HepG2 (cell line): ENCODE measurements around the gene NCOA7. TPM values are rescaled to one million over a fixed set of nuclear protein-coding genes. Genes with fewer than 3 reads are reported as not detected.
A peak's percentile ranks its signal among the peaks of the same experiment; 100 is the strongest.

ENCODE experiments used
- CCAR2 ChIP-seq: fragments of 200-400 bp; formaldehyde crosslinking; optimal IDR thresholded peaks from 2 replicates; pipeline ENCODE3; 2018; ENCODE audit warnings: low read depth, mild to moderate bottlenecking, low read length, moderate library complexity
- KDM2A ChIP-seq: sonication (generic); formaldehyde crosslinking; IDR thresholded peaks from 2 replicates; pipeline ENCODE4 v1.4.0; 2020; ENCODE audit warnings: low read depth, missing genetic modification reagents, borderline replicate concordance
- KLF9 ChIP-seq: IDR thresholded peaks from 2 replicates; pipeline ENCODE4 v1.6.1; 2016; ENCODE audit warnings: low read depth
- PCBP2 ChIP-seq: fragments of 200-400 bp; formaldehyde crosslinking; optimal IDR thresholded peaks from 2 replicates; pipeline ENCODE3; 2018; ENCODE audit warnings: low read length, low read depth; ENCODE audit not compliant: poor library complexity, severe bottlenecking
- ZBTB42 ChIP-seq: sonication (generic); formaldehyde crosslinking; IDR thresholded peaks from 2 replicates; pipeline ENCODE4 v1.5.0; 2020; ENCODE audit warnings: mild to moderate bottlenecking, missing genetic modification reagents
- ZFP90 ChIP-seq: sonication (generic); formaldehyde crosslinking; IDR thresholded peaks from 2 replicates; pipeline ENCODE4 v1.8.0; 2022; ENCODE audit warnings: missing genetic modification reagents, mild to moderate bottlenecking, inconsistent platforms, borderline replicate concordance
- ZNF143 ChIP-seq: sonication (generic); formaldehyde crosslinking; IDR thresholded peaks from 2 replicates; pipeline ENCODE4 v1.4.0; 2020; ENCODE audit warnings: missing genetic modification reagents
- ZNF180 ChIP-seq: sonication (generic); formaldehyde crosslinking; IDR thresholded peaks from 2 replicates; pipeline ENCODE4 v1.4.0; 2020; ENCODE audit warnings: low read depth, missing genetic modification reagents, borderline replicate concordance
- ZNF333 ChIP-seq: sonication (generic); formaldehyde crosslinking; IDR thresholded peaks from 2 replicates; pipeline ENCODE4 v1.4.0; 2020; ENCODE audit warnings: mild to moderate bottlenecking, missing genetic modification reagents, borderline replicate concordance
- polyA plus RNA-seq, 8 experiments: library from polyadenylated mRNA; depleted of rRNA in 3 of 8; stranded (reverse) in 7 of 8; unstranded in 1 of 8; fragments of >200 nt; fragmentation: Illumina TruSeq in 4 of 8; extraction: Trizol in 4 of 8; gene quantifications; 2 replicates each; pipeline versions ENCODE4 v1.2.1 to v1.2.3, GENCODE V29; 2011 to 2016; ENCODE audit warnings: low read depth in 4 of 8, missing spikeins in 1 of 8, mixed read lengths in 1 of 8; ENCODE audit not compliant: insufficient read depth in 1 of 8
- total RNA-seq, 5 experiments: library from RNA; depleted of rRNA; stranded (reverse); fragments of >200 nt; fragmentation: Illumina TruSeq; extraction: Trizol; gene quantifications; 2 replicates each; pipeline ENCODE4 v1.2.3, GENCODE V29; 2016; ENCODE audit warnings: low read depth in 1 of 5
- TF ChIP-seq, protein P1 (sequence below): sonication (generic); formaldehyde crosslinking; IDR thresholded peaks from 2 replicates; pipeline ENCODE4 v1.4.0; 2020; ENCODE audit warnings: missing genetic modification reagents
- TF ChIP-seq, protein P2 (sequence below): sonication (generic); formaldehyde crosslinking; IDR thresholded peaks from 2 replicates; pipeline ENCODE4 v1.4.0; 2020; ENCODE audit warnings: missing genetic modification reagents
- TF ChIP-seq, protein P3 (sequence below): sonication (generic); formaldehyde crosslinking; IDR thresholded peaks from 2 replicates; pipeline ENCODE4 v1.5.0; 2020; ENCODE audit warnings: mild to moderate bottlenecking, missing genetic modification reagents

The NCOA7 gene
- total and polyA plus RNA-seq, 2 of the 13 experiments (the other 11 are each of a cell fraction or from before 2014, with no cell fraction given), result 13.6 to 20.8 TPM

DNA sequence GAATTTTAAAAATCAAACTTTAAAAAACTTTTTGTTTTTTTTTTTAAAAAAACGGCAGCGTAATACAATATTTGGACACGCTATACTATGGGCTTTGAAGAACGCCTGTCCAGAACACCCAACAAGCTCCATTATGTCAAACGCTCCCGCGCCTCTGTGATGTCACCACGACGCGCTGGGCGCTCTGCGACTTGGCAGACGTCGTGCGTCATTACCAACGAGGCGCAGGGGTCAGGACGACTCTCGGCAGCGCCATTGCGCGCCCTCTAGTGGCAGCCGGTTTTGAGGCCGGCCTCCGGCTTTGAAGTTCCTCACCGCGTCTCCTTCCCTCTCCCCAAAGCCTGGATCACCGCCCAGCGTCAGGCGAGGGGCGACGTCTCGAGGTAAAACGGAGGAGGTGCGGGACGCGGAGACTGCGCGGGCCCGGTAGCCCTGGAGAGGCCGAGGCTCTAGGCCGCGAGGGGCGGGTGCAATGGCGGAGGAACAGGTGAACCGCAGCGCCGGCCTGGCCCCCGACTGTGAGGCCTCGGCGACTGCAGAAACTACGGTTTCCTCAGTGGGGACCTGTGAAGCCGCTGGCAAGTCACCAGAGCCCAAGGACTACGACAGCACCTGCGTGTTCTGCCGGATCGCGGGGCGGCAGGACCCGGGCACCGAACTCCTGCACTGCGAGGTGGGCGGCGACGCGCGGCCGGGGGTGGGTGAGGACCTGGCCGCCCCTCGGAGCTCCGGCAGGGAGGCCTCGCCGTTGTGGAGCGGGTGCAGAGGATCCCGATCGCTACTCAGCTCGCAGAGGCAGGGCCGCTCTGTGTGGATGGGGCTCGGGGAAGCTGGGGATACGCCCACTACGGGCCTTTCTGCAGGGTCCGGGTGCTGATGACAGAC is 166.0 kb downstream of the NCOA7 start, which contains the start of gene HINT3 (continued):
- TF ChIP-seq ZBTB42 (CRISPR knock-in tag) (0 out of 2 replicates have a peak, but pooled peaks have one; percentile 90), CCAR2 (no peak), PCBP2 (no peak), ZNF180 (CRISPR knock-in tag) (peak; percentile 92; the same call in 1 of the 2 replicates), KLF9 (CRISPR knock-in tag) (peak; percentile 92), KDM2A (CRISPR knock-in tag) (peak; percentile 99), ZFP90 (peak; percentile 85), ZNF333 (CRISPR knock-in tag) (peak; percentile 99), ZNF143 (CRISPR knock-in tag) (peak; percentile 50; the same call in 1 of the 2 replicates)
- TF ChIP-seq, protein P1, sequence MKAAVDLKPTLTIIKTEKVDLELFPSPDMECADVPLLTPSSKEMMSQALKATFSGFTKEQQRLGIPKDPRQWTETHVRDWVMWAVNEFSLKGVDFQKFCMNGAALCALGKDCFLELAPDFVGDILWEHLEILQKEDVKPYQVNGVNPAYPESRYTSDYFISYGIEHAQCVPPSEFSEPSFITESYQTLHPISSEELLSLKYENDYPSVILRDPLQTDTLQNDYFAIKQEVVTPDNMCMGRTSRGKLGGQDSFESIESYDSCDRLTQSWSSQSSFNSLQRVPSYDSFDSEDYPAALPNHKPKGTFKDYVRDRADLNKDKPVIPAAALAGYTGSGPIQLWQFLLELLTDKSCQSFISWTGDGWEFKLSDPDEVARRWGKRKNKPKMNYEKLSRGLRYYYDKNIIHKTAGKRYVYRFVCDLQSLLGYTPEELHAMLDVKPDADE (CRISPR knock-in tag), result no peak
- TF ChIP-seq, protein P2, sequence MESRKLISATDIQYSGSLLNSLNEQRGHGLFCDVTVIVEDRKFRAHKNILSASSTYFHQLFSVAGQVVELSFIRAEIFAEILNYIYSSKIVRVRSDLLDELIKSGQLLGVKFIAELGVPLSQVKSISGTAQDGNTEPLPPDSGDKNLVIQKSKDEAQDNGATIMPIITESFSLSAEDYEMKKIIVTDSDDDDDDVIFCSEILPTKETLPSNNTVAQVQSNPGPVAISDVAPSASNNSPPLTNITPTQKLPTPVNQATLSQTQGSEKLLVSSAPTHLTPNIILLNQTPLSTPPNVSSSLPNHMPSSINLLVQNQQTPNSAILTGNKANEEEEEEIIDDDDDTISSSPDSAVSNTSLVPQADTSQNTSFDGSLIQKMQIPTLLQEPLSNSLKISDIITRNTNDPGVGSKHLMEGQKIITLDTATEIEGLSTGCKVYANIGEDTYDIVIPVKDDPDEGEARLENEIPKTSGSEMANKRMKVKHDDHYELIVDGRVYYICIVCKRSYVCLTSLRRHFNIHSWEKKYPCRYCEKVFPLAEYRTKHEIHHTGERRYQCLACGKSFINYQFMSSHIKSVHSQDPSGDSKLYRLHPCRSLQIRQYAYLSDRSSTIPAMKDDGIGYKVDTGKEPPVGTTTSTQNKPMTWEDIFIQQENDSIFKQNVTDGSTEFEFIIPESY (CRISPR knock-in tag), result peak; percentile 87
- TF ChIP-seq, protein P3, sequence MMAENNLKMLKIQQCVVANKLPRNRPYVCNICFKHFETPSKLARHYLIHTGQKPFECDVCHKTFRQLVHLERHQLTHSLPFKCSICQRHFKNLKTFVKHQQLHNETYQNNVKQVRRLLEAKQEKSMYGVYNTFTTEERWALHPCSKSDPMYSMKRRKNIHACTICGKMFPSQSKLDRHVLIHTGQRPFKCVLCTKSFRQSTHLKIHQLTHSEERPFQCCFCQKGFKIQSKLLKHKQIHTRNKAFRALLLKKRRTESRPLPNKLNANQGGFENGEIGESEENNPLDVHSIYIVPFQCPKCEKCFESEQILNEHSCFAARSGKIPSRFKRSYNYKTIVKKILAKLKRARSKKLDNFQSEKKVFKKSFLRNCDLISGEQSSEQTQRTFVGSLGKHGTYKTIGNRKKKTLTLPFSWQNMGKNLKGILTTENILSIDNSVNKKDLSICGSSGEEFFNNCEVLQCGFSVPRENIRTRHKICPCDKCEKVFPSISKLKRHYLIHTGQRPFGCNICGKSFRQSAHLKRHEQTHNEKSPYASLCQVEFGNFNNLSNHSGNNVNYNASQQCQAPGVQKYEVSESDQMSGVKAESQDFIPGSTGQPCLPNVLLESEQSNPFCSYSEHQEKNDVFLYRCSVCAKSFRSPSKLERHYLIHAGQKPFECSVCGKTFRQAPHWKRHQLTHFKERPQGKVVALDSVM, result peak; percentile 97
- TF ChIP-seq, all 625 proteins: peak for 467
